Spleen (tissue), 11 donors: ENCODE measurements around the gene CD8B. TPM values are rescaled to one million over a fixed set of nuclear protein-coding genes. Genes with fewer than 3 reads are reported as not detected.

Experiments used
- DNase-seq: peaks from one replicate; pipeline ENCODE4 v3.0.0-alpha.2; 2020
- H3K27ac ChIP-seq, 8 donors: fragments of 200-600 bp; sonication (generic) in 7 of 8; 1 replicate in 4 of 8; 2 replicates in 4 of 8; pipeline versions ENCODE4 v1.5.0 to v1.8.0; 2016 to 2021; ENCODE audit warnings: inconsistent platforms in 4 of 8, mild to moderate bottlenecking in 4 of 8, moderate library complexity in 1 of 8
- H3K27me3 ChIP-seq, 7 donors: fragments of 200-600 bp; sonication (generic) in 6 of 7; replicated peaks in 1 of 7; 1 replicate in 4 of 7; 2 replicates in 3 of 7; pipeline versions ENCODE4 v1.5.0 to v1.8.0; 2016 to 2021; ENCODE audit warnings: inconsistent platforms in 3 of 7, mild to moderate bottlenecking in 1 of 7
- H3K36me3 ChIP-seq, 6 donors: fragments of 200-600 bp; sonication (generic) in 5 of 6; 1 replicate in 4 of 6; 2 replicates in 2 of 6; pipeline versions ENCODE4 v1.5.0 to v1.8.0; 2016 to 2021; ENCODE audit warnings: inconsistent platforms in 2 of 6
- H3K4me1 ChIP-seq, 6 donors: fragments of 200-600 bp; sonication (generic) in 5 of 6; 1 replicate in 3 of 6; 2 replicates in 3 of 6; pipeline versions ENCODE4 v1.5.0 to v1.8.0; 2016 to 2021; ENCODE audit warnings: inconsistent platforms in 3 of 6
- H3K4me3 ChIP-seq, 8 donors: fragments of 200-600 bp; sonication (generic) in 7 of 8; 1 replicate in 4 of 8; 2 replicates in 4 of 8; pipeline versions ENCODE4 v1.5.0 to v1.8.0; 2016 to 2021; ENCODE audit warnings: inconsistent platforms in 4 of 8, mild to moderate bottlenecking in 4 of 8, moderate library complexity in 2 of 8
- H3K9me3 ChIP-seq, 8 donors: fragments of 200-600 bp; sonication (generic) in 7 of 8; 1 replicate in 4 of 8; 2 replicates in 4 of 8; pipeline versions ENCODE4 v1.5.0 to v1.8.0; 2016 to 2021; ENCODE audit warnings: inconsistent platforms in 4 of 8
- CTCF ChIP-seq, 11 experiments: fragments of 200-600 bp in 7 of 11; fragments of 450-650 bp in 4 of 11; sonication (generic) in 4 of 11; IDR thresholded peaks in 8 of 11; conservative IDR thresholded peaks in 3 of 11; 1 replicate in 7 of 11; 2 replicates in 4 of 11; pipeline versions ENCODE4 v1.4.0 to v1.8.0; 2016 to 2021; ENCODE audit warnings: antibody characterized with exemption in 11 of 11, inconsistent platforms in 4 of 11, mild to moderate bottlenecking in 1 of 11
- POLR2A ChIP-seq, 3 donors: fragments of 450-650 bp; IDR thresholded peaks; one replicate each; pipeline ENCODE4 v1.5.1; 2017; ENCODE audit warnings: antibody characterized with exemption in 3 of 3, mild to moderate bottlenecking in 1 of 3
- POLR2AphosphoS5 ChIP-seq, 3 donors: sonication (generic); formaldehyde crosslinking; IDR thresholded peaks; one replicate each; pipeline ENCODE4 v1.5.1; 2017; ENCODE audit warnings: antibody characterized with exemption in 3 of 3
- WGBS, 5 donors: extraction: QIAGEN DNeasy Blood & Tissue Kit in 3 of 5; methylation state at CpG; one replicate each; pipeline versions ENCODE4 v1.1.5 to v1.1.7; 2013 to 2018; 5-methylcytosine and 5-hydroxymethylcytosine counted together
- intact Hi-C: fragments of 100-400 bp; cut with DNase I; formaldehyde crosslinking; loops from one replicate; pipeline ENCODE4 v1.15.0; 2023; ENCODE audit warnings: low total_unique reads
- polyA plus RNA-seq, 3 donors: library from polyadenylated mRNA; stranded (reverse); fragments of 200-250 nt; gene quantifications; one replicate each; pipeline ENCODE4 v1.2.1, GENCODE V29; 2013
- total RNA-seq, 7 donors: library from RNA; depleted of rRNA in 3 of 7; stranded (reverse); fragments of >200 nt in 3 of 7; fragmentation: NEBNext Ultra II Directional in 4 of 7; extraction: Animal tissue kit (Norgen Biotek cat#: 25700) in 4 of 7; gene quantifications; one replicate each; pipeline versions ENCODE4 v1.1.0 to v1.2.1, GENCODE V29; 2016 to 2021
- donor health status: healthy with polysubstance abuse.
- donor health status: DM: no; HTN: no; CAD: no; lungs with moderate emphysema.
- donor health status: DM: no; HTN: no; CAD: no.
- donor health status: Bipolar disorder and iron deficiency.
- donor health status: healthy.
- donor health status: DM: no; HTN: no; CAD: no.
- donor health status: DM: yes; HTN: yes; CAD: no.

The CD8B gene
- total and polyA plus RNA-seq, 10 donors: 5.0 to 24.3 (median 17.0) TPM

GRCh38 chr2:86785456-86785855 lies 76.2 kb downstream of the CD8B start:
- Histone ChIP-seq H3K9me3 (no peaks in the 10 kb centered on the region), H3K4me1 (peaks cover 16 to 96% (median 49%) of the 10 kb centered on the region in 6 donors), H3K4me3 (no peak overlapping the region), H3K36me3 (peaks cover 0 to 7% (median 0%) of the 10 kb centered on the region in 6 donors), H3K27ac (peak overlapping the region in 7 of 8 donors; percentile 41 to 86 (median 70)), H3K27me3 (peaks cover 0 to 26% (median 18%) of the 10 kb centered on the region in 7 donors)
- DNase-seq: peak; percentile 81
- intact Hi-C loops: no loop called here
- WGBS, 5 donors: 82 to 89% (median 85%) methylated on average over 9 of the region's 9 CpGs
- peak in 2 of 3 donors; percentile 36 to 47 for TF ChIP-seq POLR2AphosphoS5 (IDR thresholded peaks at IDR 0.05)
- TF ChIP-seq POLR2A (IDR thresholded peaks at IDR 0.05): no peak
- TF ChIP-seq CTCF (IDR thresholded peaks at IDR 0.05 in 8 of 11, conservative IDR thresholded peaks at IDR 0.05 in 3 of 11): no peak

- intact Hi-C loops: no loop called here
- H3K4me1 ChIP-seq: peaks cover 16 to 95% (median 37%) of the 10 kb centered on the region in 6 donors
Observed at GRCh38 chr2:86783615-86784339, 77.9 kb downstream of the CD8B start.

GRCh38 chr2:86782748-86783147 lies 78.9 kb downstream of the CD8B start:
- DNase-seq: no peak
- H3K27ac ChIP-seq: peak overlapping the region; percentile 38 to 86 (median 66)
- H3K9me3 ChIP-seq: no peaks in the 10 kb centered on the region

More at GRCh38 chr2:86783615-86784339, 77.9 kb downstream of the CD8B start:
- 44 to 62% (median 51%) methylated on average over 8 of the region's 8 CpGs for WGBS, 5 donors
- peak overlapping the region; percentile 38 to 86 (median 66) for H3K27ac ChIP-seq
- H3K36me3 ChIP-seq: peaks cover 0 to 7% (median 0%) of the 10 kb centered on the region in 6 donors
- DNase-seq: no peak
- TF ChIP-seq POLR2A (IDR thresholded peaks at IDR 0.05): no peak
- peak; percentile 52 to 65 (median 64) for TF ChIP-seq POLR2AphosphoS5 (IDR thresholded peaks at IDR 0.05)
- TF ChIP-seq CTCF (IDR thresholded peaks at IDR 0.05 in 8 of 11, conservative IDR thresholded peaks at IDR 0.05 in 3 of 11): no peak
- no peak overlapping the region for H3K4me3 ChIP-seq
- H3K9me3 ChIP-seq: no peaks in the 10 kb centered on the region
- peaks cover 0 to 10% (median 1%) of the 10 kb centered on the region in 7 donors for H3K27me3 ChIP-seq

More at GRCh38 chr2:86782748-86783147, 78.9 kb downstream of the CD8B start:
- intact Hi-C loops: no loop called here
- peaks cover 16 to 85% (median 40%) of the 10 kb centered on the region in 6 donors for H3K4me1 ChIP-seq
- TF ChIP-seq POLR2AphosphoS5 (IDR thresholded peaks at IDR 0.05) (peak in 1 of 3 donors; percentile 21), CTCF (IDR thresholded peaks at IDR 0.05 in 8 of 11, conservative IDR thresholded peaks at IDR 0.05 in 3 of 11) (no peak)
- H3K4me3 ChIP-seq: no peak overlapping the region
- peaks cover 0 to 7% (median 0%) of the 10 kb centered on the region in 6 donors for H3K36me3 ChIP-seq
- 85 to 95% (median 91%) methylated on average over 7 of the region's 7 CpGs for WGBS, 5 donors
- no peaks in the 10 kb centered on the region for H3K27me3 ChIP-seq
